GM13976 (cell line): Measurements from ENCODE around the gene CTNNAL1.

Source experiments
- DNase-seq: peaks from one replicate; pipeline ENCODE4 v3.0.0; 2012; ENCODE audit warnings: low spot score
- CTCF ChIP-seq: IDR thresholded peaks from 2 replicates; pipeline ENCODE4 v1.5.1; 2012; ENCODE audit warnings: borderline replicate concordance, mild to moderate bottlenecking; ENCODE audit not compliant: insufficient read depth; ENCODE audit errors: extremely low read depth, missing control alignments, control extremely low read depth
- in situ Hi-C: fragments of 300-500 bp; cut with MboI; formaldehyde crosslinking; loops from one replicate; pipeline ENCODE4 v1.12.0; 2022; ENCODE audit warnings: low sequenced_read_pairs, mixed read lengths, inconsistent platforms; ENCODE audit not compliant: unreplicated experiment

CTNNAL1 gene

GRCh38 chr9:109037946-109038715 lies 24.8 kb upstream of the CTNNAL1 start:
- in situ Hi-C loops = no loop called here
- TF ChIP-seq CTCF = no peak
- DNase-seq = no peak

GRCh38 chr9:109036744-109037680 lies 23.7 kb upstream of the CTNNAL1 start:
- TF ChIP-seq CTCF = no peak
- no peak for DNase-seq
- in situ Hi-C loops = no loop called here

- in situ Hi-C loops = no loop called here
- no peak for DNase-seq
- TF ChIP-seq CTCF = no peak
These were observed 22.6 kb upstream of the CTNNAL1 start for GRCh38 chr9:109035684-109036423.

GRCh38 chr9:109033941-109034700 lies 20.8 kb upstream of the CTNNAL1 start:
- in situ Hi-C loops = no loop called here

GRCh38 chr9:109031241-109031640 lies 17.9 kb upstream of the CTNNAL1 start:
- TF ChIP-seq CTCF = no peak
- no peak for DNase-seq
- in situ Hi-C loops = no loop called here

More at GRCh38 chr9:109033941-109034700, 20.8 kb upstream of the CTNNAL1 start:
- DNase-seq = no peak
- TF ChIP-seq CTCF = no peak
